ENCODE measurements around the gene SPN. TPM values are rescaled to one million over a fixed set of nuclear protein-coding genes. Genes with fewer than 3 reads are reported as not detected.
"Not testable (repeated sequence)": the region's sequence is repeated elsewhere in the genome, so short reads cannot be mapped to it uniquely, and the experiment has no call there.

Gene SPN
- polyA plus RNA-seq (ENCODE audit: insufficient read length in 3 of 3) = 1 to 10 TPM; 2.2 to 2.6 (median 2.6) TPM

DNA sequence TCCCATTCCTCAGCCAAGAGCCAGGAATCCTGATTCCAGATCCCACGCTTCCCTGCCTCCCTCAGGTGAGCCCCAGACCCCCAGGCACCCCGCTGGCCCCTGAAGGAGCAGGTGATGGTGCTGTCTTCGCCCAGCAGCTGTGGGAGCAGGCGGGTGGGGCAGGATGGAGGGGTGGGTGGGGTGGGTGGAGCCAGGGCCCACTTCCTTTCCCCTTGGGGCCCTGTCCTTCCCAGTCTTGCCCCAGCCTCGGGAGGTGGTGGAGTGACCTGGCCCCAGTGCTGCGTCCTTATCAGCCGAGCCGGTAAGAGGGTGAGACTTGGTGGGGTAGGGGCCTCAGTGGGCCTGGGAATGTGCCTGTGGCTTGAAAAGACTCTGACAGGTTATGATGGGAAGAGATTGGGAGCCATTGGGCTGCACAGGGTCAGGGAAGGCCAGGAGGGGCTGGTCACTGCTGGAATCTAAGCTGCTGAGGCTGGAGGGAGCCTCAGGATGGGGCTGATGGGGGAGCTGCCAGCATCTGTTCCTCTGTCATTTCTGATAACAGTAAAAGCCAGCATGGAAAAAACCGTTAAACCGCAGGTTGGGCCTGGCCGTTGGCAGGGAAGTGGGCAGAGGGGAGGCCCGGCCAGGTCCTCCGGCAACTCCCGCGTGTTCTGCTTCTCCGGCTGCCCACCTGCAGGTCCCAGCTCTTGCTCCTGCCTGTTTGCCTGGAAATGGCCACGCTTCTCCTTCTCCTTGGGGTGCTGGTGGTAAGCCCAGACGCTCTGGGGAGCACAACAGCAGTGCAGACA, at the start of gene SPN:
TSS of gene SPN (plus strand) at position 232 of the 791 bp plus-strand sequence. CDS start at position 714, 482 bp downstream.
- DNase-seq (ENCODE audit: low read depth in 3 of 3, low spot score in 2 of 3) = no peak

- DNase-seq (ENCODE audit: low read depth in 3 of 3, low spot score in 2 of 3) = not testable (repeated sequence)
Observed at GRCh38 chr16:29613307-29614057, 49.6 kb upstream of the SPN start.

DNA sequence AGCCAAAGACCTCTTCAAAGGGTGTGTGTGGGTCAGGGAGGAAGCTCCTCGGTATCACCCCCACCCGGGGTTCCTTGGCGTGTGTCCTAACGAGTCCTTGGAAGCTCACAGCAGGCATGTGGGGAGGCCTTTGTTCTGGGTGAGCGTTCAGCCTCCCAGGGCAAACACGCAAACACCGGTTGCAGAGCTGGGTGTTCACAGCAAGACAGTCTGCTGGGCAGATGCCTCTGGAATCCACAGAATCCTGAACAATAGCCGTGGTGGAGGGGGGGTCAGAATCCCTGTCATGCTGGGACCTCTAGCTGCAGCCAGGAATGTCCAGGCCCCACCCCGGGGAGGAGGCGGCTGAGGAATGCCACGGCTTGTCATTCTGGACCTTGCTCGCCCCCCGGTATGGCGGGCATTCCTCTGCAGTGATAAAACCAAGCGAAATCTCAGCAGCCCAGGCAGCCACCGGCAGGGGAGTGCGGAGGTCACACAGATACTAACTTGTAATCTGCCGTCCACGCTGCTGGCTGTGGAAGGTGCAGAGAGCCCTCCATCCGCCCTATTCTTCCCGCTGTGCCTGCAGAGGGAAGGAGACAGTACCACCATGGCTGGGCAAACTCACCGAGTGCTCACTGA, 48.2 kb upstream of the SPN start:
- not testable (repeated sequence) for DNase-seq (ENCODE audit: low read depth in 3 of 3, low spot score in 2 of 3)

DNA sequence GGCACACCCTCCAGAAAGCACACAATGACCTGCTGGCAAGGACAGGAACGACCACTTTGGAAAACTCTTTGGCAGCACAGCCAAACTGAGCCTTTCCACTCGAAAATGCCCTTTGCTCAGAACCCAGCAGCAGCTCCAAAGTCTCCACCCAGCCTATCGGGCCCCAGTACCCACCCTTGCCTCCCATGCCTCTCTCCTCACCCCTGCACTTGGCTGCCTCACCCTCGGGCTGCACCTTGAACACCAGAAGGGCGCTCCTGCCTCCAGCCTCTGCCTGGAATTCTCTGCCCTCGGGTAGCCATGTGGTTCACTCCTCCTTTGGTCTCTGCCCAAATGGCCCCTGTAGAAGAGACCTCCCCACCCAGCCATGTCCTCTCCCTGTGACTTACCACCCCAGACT, 46.9 kb upstream of the SPN start:
- not testable (repeated sequence) for DNase-seq (ENCODE audit: low read depth in 3 of 3, low spot score in 2 of 3)

DNA sequence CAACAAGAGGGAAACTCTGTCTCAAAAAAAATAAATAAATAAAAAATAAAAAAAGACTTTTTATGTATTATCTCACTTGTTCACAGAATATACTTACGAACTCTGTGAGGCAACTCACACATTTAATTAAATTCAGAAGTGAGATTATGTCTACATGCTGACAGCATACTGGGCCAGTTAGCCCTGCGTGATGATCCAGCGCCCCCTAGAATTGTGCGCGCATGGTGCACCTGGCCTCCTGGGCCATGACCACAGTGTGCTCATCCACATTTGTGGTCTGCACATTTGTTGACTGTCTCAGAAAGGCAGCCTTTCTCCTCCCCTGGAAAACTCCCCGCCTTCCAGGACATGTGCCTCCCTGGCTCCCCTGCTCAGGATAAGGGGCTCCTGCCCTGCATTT, 42.5 kb upstream of the SPN start:
- not testable (repeated sequence) for DNase-seq (ENCODE audit: low read depth in 3 of 3, low spot score in 2 of 3)

DNA sequence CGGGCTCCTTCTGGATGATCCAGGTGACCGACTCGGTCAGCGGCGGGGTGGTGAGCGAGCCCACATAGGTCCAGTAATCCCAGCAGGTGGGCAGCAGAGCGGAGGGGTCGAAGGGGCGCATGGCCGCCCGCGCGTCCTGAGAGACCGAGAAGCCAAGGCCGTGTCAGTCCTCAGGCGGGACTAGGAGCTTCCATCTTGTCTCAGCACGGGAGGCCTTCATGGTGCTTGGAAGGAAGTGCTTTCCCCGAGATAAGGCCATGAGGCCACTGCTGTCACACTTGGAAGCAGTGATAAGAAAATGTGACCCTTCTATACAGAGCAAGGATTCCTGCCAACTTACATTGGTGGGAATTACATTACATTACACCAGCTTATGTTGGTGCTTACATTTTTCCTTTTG, 40.3 kb upstream of the SPN start:
- DNase-seq (ENCODE audit: low read depth in 3 of 3, low spot score in 2 of 3) = not testable (repeated sequence)

DNA sequence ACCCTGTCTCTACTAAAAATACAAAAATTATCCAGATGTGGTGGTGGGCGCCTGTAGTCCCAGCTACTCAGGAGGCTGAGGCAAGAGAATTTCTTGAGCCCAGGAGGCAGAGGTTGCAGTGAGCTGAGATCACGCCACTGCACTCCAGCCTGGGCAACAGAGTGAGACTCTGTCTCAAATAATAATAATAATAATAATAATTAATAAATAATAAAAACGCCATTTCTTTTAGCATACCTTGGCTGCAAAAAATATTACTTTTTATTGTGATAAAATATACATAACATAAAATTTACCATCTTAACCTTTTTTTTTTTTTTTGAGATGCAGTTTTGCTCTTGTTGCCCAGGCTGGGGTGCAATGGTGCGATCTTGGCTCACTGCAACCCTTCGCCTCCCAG, 39.8 kb upstream of the SPN start:
- not testable (repeated sequence) for DNase-seq (ENCODE audit: low read depth in 3 of 3, low spot score in 2 of 3)

DNA sequence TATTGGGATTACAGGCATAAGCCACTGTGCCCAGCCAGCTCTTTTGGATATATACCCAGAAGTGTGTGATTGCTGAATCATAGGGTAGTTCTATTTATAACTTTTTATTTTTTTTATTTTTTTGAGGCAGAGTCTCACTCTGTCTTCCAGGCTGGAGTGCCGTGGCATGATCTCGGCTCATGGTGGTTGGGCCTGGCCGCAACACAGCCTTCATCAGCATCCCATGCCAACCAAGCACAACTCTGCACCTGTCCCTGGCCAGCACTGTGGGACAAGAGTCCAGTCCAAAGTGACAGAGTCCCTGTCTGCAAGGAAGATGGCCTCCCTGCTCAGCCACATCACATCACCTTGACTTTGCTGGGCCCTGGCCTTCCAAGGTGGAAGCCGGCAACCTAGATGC, 37.9 kb upstream of the SPN start:
- not testable (repeated sequence) for DNase-seq (ENCODE audit: low read depth in 3 of 3, low spot score in 2 of 3)

DNA sequence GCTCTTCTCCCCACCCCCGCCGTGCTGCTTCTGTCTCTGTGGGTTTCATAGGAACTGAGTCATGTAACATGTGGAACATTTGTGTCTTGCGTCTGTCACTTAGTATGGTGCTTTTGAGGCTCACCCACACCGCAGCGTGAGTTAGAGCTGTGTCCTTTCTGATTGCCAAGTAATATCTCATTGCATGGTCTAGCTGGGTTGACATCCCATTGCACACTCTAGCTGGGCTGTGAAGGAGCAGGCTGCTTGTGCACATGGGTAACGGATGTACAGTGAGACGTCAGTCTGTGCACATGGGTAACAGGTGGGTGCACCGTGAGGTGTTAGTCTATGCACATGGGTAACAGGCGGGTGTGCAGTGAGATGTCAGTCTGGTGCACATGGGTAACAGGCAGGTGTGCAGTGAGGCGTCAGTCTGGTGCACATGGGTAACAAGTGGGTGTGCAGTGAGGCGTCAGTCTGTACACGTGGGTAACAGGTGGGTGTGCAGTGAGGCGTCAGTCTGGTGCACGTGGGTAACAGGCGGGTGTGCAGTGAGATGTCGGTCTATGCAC, 36.2 kb upstream of the SPN start:
- DNase-seq (ENCODE audit: low read depth in 3 of 3, low spot score in 2 of 3) = not testable (repeated sequence)

GRCh38 chr16:29627661-29628075, 35.4 kb upstream of the SPN start:
- DNase-seq (ENCODE audit: low read depth in 3 of 3, low spot score in 2 of 3) = not testable (repeated sequence)

DNA sequence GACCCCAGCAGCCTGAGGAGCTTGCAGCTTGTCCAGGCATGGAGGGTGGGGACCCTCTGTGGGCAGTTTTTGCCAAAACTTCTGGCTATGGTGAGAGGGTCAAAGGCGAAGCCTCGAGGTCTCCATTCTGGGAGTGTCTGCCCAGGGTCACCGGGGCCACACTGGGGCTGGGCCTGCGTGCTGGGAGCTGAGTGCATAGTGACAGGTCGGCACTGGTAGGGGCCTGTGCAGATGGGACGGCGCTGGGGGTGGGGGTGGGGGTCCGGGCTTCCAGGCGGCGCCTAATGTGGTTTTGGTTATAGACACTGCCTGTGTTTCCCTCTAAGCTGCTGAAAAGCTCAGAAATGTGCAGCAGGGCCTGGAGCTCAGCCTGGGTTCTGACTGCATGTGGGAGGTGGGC, 34.3 kb upstream of the SPN start:
- DNase-seq (ENCODE audit: low read depth in 3 of 3, low spot score in 2 of 3) = not testable (repeated sequence)

GRCh38 chr16:29629318-29629717, 33.7 kb upstream of the SPN start:
- DNase-seq (ENCODE audit: low read depth in 3 of 3, low spot score in 2 of 3) = not testable (repeated sequence)

DNA sequence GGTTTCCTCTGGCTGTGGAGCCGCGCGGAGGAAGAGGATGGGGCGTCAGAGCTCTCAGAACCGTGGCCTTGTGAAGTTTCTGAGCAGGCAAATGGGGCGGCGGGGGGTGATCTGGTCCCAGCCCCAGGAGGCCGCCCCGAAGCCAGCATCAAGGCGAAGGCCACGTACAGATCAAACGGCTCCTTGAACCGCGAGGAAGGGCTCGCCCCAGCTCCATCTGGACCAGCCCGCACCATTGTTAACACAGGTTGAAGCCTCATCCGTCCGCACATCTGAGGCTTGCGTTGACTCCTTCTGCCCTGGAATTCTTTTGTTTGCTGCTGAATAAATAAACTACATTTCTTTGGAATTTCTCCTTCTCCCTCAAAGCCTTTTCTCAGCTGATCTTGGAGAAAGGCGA, 31.4 kb upstream of the SPN start:
- not testable (repeated sequence) for DNase-seq (ENCODE audit: low read depth in 3 of 3, low spot score in 2 of 3)

DNA sequence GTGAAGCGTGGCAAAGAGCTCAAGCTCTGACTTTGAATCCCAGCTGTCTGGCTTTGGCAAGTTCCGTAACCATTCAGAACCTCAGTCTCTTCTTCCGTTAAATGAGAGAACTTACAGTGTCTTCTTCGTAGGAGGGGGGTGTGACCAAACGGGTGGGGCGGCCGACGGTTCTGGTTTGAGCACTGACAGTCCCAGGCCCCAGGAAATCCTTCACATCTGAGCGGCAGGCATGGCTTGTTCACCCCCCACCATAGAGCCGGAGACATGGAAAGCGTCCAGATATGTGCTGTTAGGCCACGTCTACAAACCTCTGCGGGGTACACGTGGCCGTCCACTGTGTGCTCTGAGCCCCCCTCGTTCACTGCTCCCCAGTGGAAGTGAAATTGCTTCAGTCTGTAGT, 27.1 kb upstream of the SPN start:
- DNase-seq (ENCODE audit: low read depth in 3 of 3, low spot score in 2 of 3) = not testable (repeated sequence)

GRCh38 chr16:29636368-29636767, 26.7 kb upstream of the SPN start:
- DNase-seq (ENCODE audit: low read depth in 3 of 3, low spot score in 2 of 3) = not testable (repeated sequence)

DNA sequence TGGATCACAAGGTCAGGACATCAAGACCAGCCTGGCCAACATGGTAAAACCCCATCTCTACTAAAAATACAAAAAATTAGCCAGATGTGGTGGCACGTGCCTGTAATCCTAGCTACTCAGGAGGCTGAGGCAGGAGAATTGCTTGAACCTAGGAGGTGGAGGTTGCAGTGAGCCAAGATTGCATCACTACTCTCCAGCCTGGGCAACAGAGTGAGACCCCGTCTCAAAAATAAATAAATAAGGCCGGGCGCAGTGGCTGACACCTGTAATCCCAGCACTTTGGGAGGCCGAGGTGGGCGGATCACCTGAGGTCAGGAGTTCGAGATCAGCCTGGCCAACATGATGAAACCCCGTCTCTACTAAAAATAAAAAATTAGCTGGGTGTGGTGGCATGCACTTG, 24.3 kb upstream of the SPN start:
- DNase-seq (ENCODE audit: low read depth in 3 of 3, low spot score in 2 of 3) = not testable (repeated sequence)

GRCh38 chr16:29641561-29641960, 21.5 kb upstream of the SPN start:
- no peak for DNase-seq (ENCODE audit: low read depth in 3 of 3, low spot score in 2 of 3)

DNA sequence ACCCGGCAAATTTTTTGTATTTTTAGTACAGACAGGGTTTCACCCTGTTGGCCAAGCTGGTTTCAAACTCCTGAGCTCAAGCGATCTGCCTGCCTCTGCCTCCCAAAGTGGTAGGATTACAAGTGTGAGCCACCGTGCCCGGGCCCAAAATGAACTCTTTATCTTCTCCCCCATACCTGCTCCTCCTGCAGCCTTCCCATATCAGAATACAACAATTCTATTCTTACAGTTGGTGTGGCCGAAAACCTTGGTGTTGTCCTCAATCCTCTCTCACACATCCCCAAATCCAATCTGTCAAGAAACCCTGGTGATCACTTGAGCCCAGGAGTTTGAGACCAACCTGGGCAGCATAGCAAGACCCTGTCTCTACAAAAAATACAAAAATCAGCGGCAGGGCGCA, 19.5 kb upstream of the SPN start:
- DNase-seq (ENCODE audit: low read depth in 3 of 3, low spot score in 2 of 3) = no peak

DNA sequence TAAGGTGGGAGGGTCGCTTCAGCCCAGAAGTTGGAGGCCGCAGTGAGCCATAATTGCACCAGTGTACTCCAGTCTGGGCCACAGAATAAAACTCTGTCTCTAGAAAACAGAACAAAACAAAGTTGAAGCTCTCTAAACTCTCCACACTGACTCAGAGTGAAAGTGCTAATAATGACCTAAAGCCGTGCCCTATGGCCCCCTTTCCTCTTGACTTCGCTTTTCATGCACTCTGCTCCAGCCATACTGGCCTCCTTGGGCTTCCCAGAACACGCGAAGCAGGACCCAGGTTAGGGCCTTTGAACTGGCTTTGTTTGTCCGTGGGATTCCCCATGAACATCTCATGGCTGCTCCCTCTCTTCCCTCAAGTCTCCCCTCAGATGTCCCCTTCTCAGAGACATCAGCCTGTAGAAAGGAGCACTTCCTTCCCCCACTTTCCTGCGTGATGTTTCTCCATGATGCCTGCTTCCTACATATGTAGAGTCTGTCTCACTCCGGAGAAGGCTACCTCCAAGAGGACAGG, 18.6 kb upstream of the SPN start:
- DNase-seq (ENCODE audit: low read depth in 3 of 3, low spot score in 2 of 3) = no peak

- DNase-seq (ENCODE audit: low read depth in 3 of 3, low spot score in 2 of 3) = no peak
Observed at GRCh38 chr16:29644973-29645693, 17.9 kb upstream of the SPN start.

All from right renal cortex interstitium (tissue), 3 donors.